SK-N-SH (cell line): ENCODE results near the gene C6orf163.

Experiments used
- CHD2 ChIP-seq: fragments of 150-350 bp; IDR thresholded peaks from 2 replicates; pipeline ENCODE4 v1.6.1; 2018; ENCODE audit warnings: low read length; ENCODE audit not compliant: partially characterized antibody
- JUND ChIP-seq: IDR thresholded peaks from 2 replicates; pipeline ENCODE4 v1.4.0; 2012
- POLR2AphosphoS5 ChIP-seq: IDR thresholded peaks from 2 replicates; pipeline ENCODE4 v1.6.1; 2012; ENCODE audit warnings: low read depth, low read length
- RAD21 ChIP-seq: IDR thresholded peaks from 2 replicates; pipeline ENCODE4 v1.6.1; 2012; ENCODE audit warnings: mild to moderate bottlenecking, low read length
- RCOR1 ChIP-seq: fragments of 150-350 bp; IDR thresholded peaks from 2 replicates; pipeline ENCODE4 v1.6.1; 2017; ENCODE audit warnings: antibody characterized with exemption, low read length
- TCF12 ChIP-seq: IDR thresholded peaks from 2 replicates; pipeline ENCODE4 v1.4.0; 2012
- TEAD4 ChIP-seq: IDR thresholded peaks from 2 replicates; pipeline ENCODE4 v1.4.0; 2012; ENCODE audit warnings: mild to moderate bottlenecking, borderline replicate concordance; ENCODE audit not compliant: insufficient read depth
- TF ChIP-seq, protein P1 (sequence below): fragments of 200-600 bp; sonication (generic); IDR thresholded peaks from 2 replicates; pipeline ENCODE4 v1.6.1; 2017; ENCODE audit warnings: antibody characterized with exemption, mild to moderate bottlenecking, moderate library complexity
- TF ChIP-seq, protein P2 (sequence below): fragments of 150-350 bp; IDR thresholded peaks from 2 replicates; pipeline ENCODE4 v1.6.1; 2016; ENCODE audit warnings: mild to moderate bottlenecking, low read depth, low read length
- TF ChIP-seq, protein P3 (sequence below): IDR thresholded peaks from 2 replicates; pipeline ENCODE4 v1.4.0; 2012; ENCODE audit warnings: low read depth

DNA sequence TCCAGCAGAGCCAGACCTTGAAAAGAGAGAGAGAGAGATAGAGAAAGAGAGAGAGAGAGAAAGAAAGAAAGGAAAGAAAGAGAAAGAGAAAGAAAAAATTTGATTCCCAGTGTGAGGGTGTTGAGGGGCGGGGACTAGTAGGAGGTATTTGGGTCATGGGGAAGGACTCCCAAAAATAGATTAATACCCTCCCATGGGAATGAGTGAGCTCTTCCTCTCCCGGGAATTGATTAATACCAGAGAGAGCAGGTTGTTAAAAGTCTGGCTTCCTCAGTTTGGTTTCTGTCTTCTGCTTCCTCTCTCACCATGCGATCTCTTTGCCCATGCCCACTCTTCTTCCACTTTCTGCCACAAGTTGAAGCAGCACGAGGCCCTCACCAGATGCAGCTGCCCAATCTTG, 34.3 kb downstream of the C6orf163 start:
- TF ChIP-seq, protein P1, sequence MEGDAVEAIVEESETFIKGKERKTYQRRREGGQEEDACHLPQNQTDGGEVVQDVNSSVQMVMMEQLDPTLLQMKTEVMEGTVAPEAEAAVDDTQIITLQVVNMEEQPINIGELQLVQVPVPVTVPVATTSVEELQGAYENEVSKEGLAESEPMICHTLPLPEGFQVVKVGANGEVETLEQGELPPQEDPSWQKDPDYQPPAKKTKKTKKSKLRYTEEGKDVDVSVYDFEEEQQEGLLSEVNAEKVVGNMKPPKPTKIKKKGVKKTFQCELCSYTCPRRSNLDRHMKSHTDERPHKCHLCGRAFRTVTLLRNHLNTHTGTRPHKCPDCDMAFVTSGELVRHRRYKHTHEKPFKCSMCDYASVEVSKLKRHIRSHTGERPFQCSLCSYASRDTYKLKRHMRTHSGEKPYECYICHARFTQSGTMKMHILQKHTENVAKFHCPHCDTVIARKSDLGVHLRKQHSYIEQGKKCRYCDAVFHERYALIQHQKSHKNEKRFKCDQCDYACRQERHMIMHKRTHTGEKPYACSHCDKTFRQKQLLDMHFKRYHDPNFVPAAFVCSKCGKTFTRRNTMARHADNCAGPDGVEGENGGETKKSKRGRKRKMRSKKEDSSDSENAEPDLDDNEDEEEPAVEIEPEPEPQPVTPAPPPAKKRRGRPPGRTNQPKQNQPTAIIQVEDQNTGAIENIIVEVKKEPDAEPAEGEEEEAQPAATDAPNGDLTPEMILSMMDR = no peak
- no peak for TF ChIP-seq JUND
- no peak for TF ChIP-seq RAD21
- TF ChIP-seq, protein P2, sequence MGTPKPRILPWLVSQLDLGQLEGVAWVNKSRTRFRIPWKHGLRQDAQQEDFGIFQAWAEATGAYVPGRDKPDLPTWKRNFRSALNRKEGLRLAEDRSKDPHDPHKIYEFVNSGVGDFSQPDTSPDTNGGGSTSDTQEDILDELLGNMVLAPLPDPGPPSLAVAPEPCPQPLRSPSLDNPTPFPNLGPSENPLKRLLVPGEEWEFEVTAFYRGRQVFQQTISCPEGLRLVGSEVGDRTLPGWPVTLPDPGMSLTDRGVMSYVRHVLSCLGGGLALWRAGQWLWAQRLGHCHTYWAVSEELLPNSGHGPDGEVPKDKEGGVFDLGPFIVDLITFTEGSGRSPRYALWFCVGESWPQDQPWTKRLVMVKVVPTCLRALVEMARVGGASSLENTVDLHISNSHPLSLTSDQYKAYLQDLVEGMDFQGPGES = no peak
- no peak for TF ChIP-seq POLR2AphosphoS5
- TF ChIP-seq, protein P3, sequence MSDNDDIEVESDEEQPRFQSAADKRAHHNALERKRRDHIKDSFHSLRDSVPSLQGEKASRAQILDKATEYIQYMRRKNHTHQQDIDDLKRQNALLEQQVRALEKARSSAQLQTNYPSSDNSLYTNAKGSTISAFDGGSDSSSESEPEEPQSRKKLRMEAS = no peak
- TF ChIP-seq RCOR1 = no peak
- no peak for TF ChIP-seq TEAD4
- TF ChIP-seq CHD2 = no peak
- TF ChIP-seq TCF12 = no peak
